HL-60 (cell line): ENCODE results near the gene ANO10.
A peak's percentile ranks its signal among the peaks of the same experiment; 100 is the strongest.

Experiments used
- DNase-seq, 2 experiments: peaks; one replicate each; pipeline ENCODE4 v3.0.0-alpha.2; 2010 to 2020; ENCODE audit warnings: low read depth in 1 of 2, low spot score in 1 of 2
- H3K27ac ChIP-seq: fragments of 250-450 bp; sonication (Bioruptor Pico); replicated peaks from 2 replicates; pipeline ENCODE4 v1.5.1; 2020; ENCODE audit warnings: mild to moderate bottlenecking, moderate library complexity
- H3K27me3 ChIP-seq: fragments of 250-450 bp; sonication (Bioruptor Pico); 2 replicates; pipeline ENCODE4 v1.5.1; 2021; ENCODE audit warnings: mild to moderate bottlenecking, moderate library complexity; ENCODE audit not compliant: insufficient read depth, poor library complexity, severe bottlenecking
- H3K4me3 ChIP-seq: replicated peaks from 2 replicates; pipeline ENCODE4 v1.5.1; 2011; ENCODE audit warnings: mild to moderate bottlenecking, control low read depth, low read length; ENCODE audit not compliant: insufficient read depth
- CTCF ChIP-seq: IDR thresholded peaks from one replicate; pipeline ENCODE4 v1.5.1; 2011; ENCODE audit warnings: low read length, control low read depth, inconsistent platforms; ENCODE audit not compliant: insufficient read depth
- GABPA ChIP-seq: IDR thresholded peaks from 2 replicates; pipeline ENCODE4 v1.6.1; 2012; ENCODE audit warnings: low read depth
- POLR2AphosphoS5 ChIP-seq: IDR thresholded peaks from 2 replicates; pipeline ENCODE4 v1.6.1; 2012; ENCODE audit warnings: low read depth
- REST ChIP-seq: IDR thresholded peaks from 2 replicates; pipeline ENCODE4 v1.6.1; 2012; ENCODE audit warnings: low read depth; ENCODE audit not compliant: insufficient replicate concordance
- SPI1 ChIP-seq: IDR thresholded peaks from 2 replicates; pipeline ENCODE4 v1.6.1; 2012; ENCODE audit warnings: low read depth, mild to moderate bottlenecking, borderline replicate concordance

ANO10 gene

GRCh38 chr3:43389388-43390254 lies 232.2 kb downstream of the ANO10 start:
- no peak overlapping the region for H3K4me3 ChIP-seq
- H3K27me3 ChIP-seq, result no peaks in the 10 kb centered on the region
- DNase-seq, result peak; percentile 64 to 86
- TF ChIP-seq GABPA (peak; percentile 53), REST (no peak), SPI1 (peak; percentile 96), POLR2AphosphoS5 (0 out of 2 replicates have a peak, but pooled peaks have one; percentile 38), CTCF (no peak)
- peak overlapping the region; percentile 65 for H3K27ac ChIP-seq

GRCh38 chr3:43388915-43389314 lies 232.9 kb downstream of the ANO10 start:
- H3K27me3 ChIP-seq, result no peaks in the 10 kb centered on the region
- H3K27ac ChIP-seq, result peak overlapping the region; percentile 65
- H3K4me3 ChIP-seq, result no peak overlapping the region
- no peak for DNase-seq
- TF ChIP-seq CTCF (no peak), REST (no peak), SPI1 (no peak), POLR2AphosphoS5 (no peak), GABPA (no peak)

GRCh38 chr3:43388175-43388574 lies 233.6 kb downstream of the ANO10 start:
- TF ChIP-seq GABPA (no peak), REST (no peak), CTCF (no peak), POLR2AphosphoS5 (no peak), SPI1 (no peak)
- Histone ChIP-seq H3K27me3 (no peaks in the 10 kb centered on the region), H3K27ac (no peak overlapping the region), H3K4me3 (no peak overlapping the region)
- DNase-seq, result no peak
